LNCAP (cell line): ENCODE measurements around the gene FSTL3.

Experiments
- TF ChIP-seq, protein P1 (sequence below): fragments of 450-650 bp; IDR thresholded peaks from 2 replicates; pipeline ENCODE4 v1.5.1; 2017; ENCODE audit warnings: mild to moderate bottlenecking

FSTL3 gene

DNA sequence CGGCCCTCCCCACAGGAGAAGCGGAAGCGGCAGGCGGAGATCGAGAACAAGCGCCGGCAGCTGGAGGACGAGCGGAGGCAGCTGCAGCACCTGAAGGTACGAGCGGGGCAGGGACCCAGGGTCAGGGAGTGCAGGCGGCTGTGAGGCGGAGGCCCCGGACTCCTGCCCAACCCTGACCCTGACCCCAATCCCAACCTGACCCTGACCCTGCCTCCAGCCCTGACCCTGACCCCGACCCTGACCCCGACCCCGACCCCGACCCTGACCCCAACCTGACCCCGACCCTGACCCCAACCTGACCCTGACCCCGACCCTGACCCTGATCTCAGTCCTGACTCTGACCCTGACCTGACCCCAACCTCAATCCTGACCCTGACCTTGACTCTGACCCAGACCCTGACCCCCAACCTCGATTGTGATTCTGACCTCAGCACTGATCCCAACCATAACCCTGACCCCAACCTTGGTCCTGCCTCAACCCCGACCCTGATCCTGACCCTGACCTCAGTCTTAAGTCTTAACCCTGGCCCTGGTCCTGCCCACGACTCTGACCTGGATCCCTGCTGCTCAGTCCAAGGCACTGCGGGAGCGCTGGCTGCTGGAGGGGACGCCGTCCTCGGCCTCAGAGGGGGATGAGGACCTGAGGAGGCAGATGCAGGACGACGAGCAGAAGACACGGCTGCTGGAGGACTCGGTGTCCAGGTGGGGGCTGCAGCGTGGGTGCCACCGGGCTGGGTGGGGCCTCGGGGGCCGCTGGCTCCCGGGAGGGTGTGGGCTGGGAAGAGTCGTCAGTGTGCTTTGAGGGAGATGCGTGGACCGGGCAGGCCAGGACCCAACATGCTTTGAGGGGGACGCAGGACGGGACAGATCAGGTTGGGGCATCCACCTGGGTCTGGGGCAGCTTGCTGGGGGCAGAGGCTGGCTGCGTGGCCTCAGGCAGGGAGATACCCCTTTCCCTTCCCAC is 51.1 kb downstream of the FSTL3 start:
- TF ChIP-seq, protein P1, sequence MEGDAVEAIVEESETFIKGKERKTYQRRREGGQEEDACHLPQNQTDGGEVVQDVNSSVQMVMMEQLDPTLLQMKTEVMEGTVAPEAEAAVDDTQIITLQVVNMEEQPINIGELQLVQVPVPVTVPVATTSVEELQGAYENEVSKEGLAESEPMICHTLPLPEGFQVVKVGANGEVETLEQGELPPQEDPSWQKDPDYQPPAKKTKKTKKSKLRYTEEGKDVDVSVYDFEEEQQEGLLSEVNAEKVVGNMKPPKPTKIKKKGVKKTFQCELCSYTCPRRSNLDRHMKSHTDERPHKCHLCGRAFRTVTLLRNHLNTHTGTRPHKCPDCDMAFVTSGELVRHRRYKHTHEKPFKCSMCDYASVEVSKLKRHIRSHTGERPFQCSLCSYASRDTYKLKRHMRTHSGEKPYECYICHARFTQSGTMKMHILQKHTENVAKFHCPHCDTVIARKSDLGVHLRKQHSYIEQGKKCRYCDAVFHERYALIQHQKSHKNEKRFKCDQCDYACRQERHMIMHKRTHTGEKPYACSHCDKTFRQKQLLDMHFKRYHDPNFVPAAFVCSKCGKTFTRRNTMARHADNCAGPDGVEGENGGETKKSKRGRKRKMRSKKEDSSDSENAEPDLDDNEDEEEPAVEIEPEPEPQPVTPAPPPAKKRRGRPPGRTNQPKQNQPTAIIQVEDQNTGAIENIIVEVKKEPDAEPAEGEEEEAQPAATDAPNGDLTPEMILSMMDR = no peak

DNA sequence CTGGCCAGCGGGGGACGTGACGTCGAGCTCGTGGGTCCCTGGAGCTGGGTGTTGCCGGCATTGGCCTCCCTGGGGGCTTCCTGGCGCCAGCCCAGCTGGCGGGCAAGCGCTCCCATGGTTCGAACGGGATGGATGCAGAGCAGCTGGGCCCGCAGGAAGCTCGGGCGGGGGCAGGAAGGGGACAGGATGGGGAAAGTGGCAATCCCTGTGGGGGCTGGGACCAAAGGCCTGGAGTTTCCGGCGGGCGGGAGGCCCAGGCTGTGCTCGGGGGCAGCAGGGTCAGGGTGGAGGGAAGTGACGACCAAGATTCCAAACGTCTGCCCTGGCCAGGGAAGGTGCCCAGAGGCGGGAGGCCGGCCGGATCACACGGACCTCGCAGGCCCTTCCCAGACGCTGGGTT is 51.8 kb downstream of the FSTL3 start:
- TF ChIP-seq, protein P1 = no peak

DNA sequence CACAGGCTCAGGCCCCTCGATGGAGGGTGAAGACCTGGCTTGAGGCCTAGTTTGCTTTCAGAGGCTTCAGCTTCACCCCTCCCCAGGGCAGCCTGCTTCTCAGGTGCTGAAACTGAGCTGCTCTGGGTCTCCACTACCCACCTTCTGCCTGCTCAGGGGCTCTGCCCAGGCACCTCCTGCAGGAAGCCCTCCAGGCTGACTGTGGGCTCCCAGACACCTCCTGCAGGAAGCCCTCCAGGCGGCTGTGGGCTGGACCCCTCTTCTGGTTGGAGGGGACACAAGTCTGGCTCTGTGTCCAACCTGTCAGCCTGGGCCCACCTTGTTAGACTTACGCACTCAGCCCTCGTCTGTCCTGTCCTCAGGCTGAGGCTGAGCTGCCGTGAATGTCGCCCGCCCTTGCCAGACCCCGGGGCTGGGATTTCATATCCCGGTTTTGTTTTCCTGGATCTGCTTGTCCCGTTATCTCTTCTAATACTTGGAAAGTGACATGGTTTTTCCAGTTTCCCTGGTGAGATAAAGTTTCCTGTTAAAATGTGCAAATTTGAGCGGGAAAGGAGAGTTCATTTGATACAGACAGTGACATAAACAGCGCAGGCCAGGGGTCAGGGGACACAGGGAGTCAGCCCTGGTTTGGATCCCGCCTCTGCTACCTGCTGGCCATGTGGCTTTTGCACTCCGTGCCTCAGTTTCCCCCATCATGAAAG is 53.9 kb downstream of the FSTL3 start:
- TF ChIP-seq, protein P1 = no peak

DNA sequence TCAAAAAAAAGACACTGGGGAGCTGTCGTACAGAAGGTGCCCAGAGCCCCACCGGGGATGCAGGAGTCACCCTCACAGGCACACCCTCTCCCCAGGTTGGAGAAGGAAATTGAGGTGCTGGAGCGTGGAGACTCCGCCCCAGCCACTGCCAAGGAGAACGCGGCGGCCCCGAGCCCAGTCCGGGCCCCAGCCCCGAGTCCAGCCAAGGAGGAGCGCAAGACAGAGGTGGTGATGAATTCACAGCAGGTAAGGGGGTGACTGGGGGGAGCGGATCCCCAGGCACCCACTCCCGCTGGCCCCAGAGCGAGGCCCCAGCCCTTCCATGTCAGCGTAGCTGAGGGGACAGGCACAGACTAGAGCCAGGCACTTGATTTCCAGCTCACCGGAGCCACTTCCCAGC is 54.8 kb downstream of the FSTL3 start:
- TF ChIP-seq, protein P1 = no peak

DNA sequence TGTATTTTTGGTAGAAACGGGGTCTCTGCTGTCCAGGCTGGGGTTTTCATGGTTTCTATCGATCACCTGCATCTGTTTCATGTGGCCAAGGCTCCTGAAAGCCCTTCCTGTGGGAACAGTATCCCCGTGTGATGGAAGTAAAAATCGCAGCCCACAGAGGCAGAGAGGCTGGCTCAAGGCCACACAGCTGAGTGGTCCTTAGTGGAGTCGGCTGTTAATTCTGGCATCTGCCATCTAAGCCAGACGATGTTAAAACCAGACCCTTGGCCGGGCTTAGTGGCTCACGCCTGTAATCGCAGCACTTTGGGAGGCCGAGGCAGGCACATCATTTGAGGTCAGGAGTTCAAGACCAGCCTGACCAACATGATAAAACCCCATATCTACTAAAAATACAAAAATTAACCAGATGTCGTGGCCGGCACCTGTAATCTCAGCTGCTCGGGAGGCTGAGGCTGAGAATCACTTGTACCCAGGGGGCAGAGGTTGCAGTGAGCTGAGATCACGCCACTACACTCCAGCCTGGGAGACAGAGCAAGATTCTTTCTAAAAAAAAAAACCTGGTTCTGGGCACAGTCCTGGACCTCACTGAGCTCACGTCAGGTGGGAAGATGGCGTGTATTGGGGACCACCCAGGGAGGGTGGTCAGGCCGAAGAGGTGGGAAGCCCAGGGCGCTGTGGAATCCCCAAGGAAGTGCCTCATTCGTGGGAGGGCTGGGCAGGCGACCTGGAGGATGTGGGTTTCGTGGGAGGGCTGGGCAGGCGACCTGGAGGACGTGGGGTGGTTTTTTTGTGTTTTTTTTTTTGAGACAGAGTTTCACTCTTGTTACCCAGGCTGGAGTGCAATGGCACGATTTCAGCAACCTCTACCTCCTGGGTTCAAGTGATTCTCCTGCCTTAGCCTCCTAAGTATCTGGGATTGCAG is 56.2 kb downstream of the FSTL3 start:
- TF ChIP-seq, protein P1 = no peak
